Fibroblast of gingiva (primary cell): ENCODE measurements around the gene SUMO2.

Experiments used
- DNase-seq: peaks from one replicate; pipeline ENCODE4 v3.0.0-alpha.2; 2011; ENCODE audit warnings: low read depth

The SUMO2 gene

GRCh38 chr17:75124041-75124818 lies 58.5 kb downstream of the SUMO2 start:
- DNase-seq, result no peak

DNA sequence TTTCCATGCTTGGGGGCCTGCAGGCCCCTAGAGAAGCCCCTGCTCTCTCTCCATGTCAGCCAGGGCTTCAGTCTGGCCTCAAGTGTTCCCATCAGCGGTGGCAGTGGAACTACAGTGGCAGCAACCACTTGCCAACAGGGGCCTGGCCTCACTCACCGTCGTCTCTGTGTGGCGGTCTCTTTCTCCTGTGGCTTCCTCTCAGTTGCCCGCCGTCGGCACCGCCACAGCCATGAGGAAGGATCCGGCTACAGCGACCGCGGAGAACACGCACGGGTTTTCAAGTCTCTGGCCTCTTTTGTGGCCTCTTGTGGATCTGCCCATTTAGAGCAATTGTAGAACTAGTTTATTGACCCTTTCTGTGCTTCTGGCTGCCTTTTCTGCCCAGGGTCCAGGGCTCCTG lies 64.5 kb downstream of the SUMO2 start:
- DNase-seq, result no peak

GRCh38 chr17:75116737-75117136 lies 66.0 kb downstream of the SUMO2 start:
- no peak for DNase-seq
